Stimulated activated CD4-positive, alpha-beta T cell treated with anti-CD3 and anti-CD28 coated beads, Interleukin-15, amount 100 ng/mL, for 24 hours (primary cell): ENCODE measurements around the gene FANCM.

Experiments
- DNase-seq: peaks from one replicate; pipeline ENCODE4 v3.0.0-alpha.2; 2020

FANCM gene, protein sequence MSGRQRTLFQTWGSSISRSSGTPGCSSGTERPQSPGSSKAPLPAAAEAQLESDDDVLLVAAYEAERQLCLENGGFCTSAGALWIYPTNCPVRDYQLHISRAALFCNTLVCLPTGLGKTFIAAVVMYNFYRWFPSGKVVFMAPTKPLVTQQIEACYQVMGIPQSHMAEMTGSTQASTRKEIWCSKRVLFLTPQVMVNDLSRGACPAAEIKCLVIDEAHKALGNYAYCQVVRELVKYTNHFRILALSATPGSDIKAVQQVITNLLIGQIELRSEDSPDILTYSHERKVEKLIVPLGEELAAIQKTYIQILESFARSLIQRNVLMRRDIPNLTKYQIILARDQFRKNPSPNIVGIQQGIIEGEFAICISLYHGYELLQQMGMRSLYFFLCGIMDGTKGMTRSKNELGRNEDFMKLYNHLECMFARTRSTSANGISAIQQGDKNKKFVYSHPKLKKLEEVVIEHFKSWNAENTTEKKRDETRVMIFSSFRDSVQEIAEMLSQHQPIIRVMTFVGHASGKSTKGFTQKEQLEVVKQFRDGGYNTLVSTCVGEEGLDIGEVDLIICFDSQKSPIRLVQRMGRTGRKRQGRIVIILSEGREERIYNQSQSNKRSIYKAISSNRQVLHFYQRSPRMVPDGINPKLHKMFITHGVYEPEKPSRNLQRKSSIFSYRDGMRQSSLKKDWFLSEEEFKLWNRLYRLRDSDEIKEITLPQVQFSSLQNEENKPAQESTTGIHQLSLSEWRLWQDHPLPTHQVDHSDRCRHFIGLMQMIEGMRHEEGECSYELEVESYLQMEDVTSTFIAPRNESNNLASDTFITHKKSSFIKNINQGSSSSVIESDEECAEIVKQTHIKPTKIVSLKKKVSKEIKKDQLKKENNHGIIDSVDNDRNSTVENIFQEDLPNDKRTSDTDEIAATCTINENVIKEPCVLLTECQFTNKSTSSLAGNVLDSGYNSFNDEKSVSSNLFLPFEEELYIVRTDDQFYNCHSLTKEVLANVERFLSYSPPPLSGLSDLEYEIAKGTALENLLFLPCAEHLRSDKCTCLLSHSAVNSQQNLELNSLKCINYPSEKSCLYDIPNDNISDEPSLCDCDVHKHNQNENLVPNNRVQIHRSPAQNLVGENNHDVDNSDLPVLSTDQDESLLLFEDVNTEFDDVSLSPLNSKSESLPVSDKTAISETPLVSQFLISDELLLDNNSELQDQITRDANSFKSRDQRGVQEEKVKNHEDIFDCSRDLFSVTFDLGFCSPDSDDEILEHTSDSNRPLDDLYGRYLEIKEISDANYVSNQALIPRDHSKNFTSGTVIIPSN (N-terminal part only)

DNA sequence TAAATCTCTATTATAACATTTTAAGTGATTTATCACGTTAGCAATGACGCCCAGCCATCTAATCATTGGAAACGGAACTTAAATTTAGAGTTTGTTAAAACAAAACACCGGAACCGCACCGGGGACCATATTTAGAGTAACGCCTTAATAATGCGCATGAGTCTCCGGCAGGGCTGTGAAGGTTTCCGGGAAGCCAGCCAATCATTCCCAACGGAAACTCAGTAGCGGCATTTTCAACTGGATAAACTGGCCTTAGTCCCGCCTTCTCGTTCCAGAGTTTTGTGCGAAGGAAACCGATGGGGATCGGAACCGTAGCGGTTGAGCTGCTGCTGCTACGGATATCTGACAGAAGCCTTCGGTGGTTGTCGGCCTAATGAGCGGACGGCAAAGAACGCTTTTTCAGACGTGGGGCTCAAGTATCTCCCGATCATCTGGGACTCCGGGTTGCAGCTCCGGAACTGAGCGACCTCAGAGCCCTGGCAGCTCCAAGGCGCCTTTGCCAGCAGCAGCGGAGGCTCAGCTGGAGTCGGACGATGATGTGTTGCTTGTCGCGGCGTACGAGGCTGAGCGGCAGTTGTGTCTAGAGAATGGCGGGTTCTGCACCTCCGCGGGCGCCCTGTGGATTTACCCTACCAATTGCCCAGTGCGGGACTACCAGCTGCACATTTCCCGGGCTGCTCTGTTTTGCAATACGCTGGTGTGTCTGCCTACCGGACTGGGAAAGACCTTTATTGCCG is at the start of gene FANCM:
TSS of gene FANCM (plus strand) at position 272 of the 737 bp plus-strand sequence. CDS start at position 374, 102 bp downstream.
- peak; percentile 89 for DNase-seq

DNA sequence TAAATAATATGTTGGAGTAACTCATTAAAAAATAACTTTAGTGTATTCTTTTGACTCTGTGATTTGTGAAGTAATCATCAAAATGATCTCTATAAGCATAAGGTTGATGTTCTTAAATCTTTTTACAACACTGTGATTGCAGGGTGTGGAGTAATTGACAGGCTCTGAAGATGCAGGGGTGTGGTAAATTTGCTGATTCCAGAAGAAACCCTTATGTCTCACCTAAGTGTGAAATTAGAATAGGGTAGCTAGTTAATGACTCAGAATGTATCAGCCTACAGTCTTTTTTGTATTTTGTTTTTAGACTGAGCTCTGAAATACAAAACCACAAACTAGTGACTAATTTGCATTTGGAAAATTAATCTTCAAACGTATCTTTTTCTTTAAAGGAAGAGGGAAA is 45.9 kb upstream of the FANCM start:
- peak; percentile 16 for DNase-seq

DNA sequence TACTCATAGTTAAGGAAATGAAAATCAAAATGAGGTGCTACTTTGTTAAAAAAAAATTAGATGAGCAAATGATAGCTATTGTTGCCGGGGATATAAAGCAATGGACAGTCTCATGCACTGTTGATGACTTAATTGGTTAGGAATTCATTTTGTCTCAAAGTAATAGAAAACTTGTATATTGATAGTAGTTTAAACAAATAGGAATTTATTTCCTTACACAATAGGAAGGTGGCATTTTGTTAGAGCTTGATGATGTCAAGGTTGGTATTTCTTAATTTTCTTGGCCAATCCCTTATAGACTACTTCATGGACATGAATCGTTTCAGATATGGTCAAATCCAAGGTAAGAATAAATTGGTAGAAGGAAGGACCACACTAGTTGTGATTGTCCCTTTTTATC is 44.0 kb upstream of the FANCM start:
- DNase-seq = no peak

DNA sequence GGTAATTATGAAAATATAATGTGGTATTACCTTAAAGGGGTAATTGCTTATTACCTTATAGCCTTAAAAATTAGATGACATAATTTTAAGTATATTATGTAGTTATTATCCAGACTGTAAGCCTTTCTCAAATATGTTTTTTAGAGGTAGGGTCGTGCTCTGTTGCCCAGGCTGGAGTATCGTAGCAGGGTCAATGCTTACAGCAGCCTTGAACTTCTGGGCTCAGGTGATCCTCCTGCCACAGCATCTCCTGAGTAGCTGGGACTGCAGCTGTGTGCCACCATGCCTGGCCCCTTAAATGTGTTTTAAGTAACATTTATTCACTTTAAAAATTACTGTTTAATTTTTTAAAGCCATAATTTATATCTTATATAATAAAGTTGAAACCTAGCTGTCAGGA is 41.5 kb upstream of the FANCM start:
- DNase-seq = no peak

DNA sequence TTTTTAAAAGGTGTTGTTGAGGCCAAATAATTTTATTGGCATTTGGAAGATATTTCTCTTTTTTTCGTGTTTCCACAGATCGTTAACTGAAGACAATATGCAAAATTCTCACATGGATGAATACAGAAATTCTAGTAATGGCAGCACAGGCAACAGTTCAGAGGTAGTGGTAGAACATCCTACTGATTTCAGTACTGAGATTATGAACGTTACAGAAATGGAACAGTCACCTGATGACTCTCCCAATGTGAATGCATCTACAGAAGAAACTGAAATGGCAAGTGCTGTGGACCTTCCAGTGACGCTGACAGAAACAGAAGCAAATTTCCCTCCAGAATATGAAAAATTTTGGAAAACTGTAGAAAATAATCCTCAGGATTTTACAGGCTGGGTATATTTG is 40.6 kb upstream of the FANCM start:
- no peak for DNase-seq

DNA sequence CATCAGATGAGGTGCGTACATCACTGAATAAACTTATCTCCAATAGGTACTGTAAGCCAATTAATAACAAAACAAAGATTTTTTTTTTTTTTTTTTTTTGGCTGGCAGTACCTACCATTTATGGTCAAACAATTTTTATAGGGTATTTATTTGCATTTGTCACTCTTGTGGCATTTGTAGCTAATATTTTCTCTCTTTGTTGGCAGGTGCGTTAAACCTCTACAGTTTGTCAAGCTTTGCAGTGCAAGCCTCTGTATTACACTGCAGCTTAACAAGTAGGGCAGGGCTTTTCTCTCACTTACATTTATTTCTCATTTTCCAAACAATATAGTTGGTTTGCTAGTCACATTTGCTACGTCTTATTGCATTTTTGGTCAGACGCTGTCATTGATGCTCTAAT is 39.5 kb upstream of the FANCM start:
- no peak for DNase-seq

DNA sequence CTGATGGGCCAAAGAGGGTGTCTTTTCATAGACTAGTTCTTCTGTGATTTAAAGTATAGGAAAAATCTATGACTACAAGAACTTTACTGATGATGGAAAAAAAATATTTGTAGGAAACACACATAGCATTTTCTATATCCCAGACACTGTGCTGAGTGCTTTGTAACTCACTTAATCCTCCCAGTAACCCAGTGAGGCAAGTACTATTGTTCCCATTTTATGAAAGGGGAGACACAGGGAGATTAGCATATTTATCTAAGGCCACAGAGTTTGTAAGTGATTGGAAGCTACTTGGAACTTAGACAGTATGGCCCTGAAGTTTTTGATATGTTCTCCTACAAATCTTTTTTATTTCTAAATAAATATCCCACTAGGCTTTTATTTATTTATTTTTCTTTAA is 31.9 kb upstream of the FANCM start:
- DNase-seq = no peak

DNA sequence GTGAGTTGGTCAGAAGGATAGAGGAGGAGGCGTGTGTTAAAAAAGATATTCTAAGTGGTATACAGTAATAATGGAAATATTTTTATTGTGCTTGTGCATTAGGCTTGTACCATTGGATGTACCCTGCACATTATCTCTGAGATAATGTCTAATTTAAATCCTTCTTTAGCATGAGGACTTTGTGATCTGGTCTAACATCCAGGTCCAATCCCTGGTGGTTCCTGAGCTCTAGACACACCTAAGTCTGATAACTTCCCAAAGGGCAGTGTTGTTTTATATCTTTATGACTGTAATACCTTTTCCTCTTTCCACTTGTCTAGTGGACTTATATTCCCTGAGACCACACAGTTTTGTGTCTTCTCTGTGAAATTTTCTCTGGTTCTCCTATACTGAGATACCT is 31.2 kb upstream of the FANCM start:
- DNase-seq = no peak

DNA sequence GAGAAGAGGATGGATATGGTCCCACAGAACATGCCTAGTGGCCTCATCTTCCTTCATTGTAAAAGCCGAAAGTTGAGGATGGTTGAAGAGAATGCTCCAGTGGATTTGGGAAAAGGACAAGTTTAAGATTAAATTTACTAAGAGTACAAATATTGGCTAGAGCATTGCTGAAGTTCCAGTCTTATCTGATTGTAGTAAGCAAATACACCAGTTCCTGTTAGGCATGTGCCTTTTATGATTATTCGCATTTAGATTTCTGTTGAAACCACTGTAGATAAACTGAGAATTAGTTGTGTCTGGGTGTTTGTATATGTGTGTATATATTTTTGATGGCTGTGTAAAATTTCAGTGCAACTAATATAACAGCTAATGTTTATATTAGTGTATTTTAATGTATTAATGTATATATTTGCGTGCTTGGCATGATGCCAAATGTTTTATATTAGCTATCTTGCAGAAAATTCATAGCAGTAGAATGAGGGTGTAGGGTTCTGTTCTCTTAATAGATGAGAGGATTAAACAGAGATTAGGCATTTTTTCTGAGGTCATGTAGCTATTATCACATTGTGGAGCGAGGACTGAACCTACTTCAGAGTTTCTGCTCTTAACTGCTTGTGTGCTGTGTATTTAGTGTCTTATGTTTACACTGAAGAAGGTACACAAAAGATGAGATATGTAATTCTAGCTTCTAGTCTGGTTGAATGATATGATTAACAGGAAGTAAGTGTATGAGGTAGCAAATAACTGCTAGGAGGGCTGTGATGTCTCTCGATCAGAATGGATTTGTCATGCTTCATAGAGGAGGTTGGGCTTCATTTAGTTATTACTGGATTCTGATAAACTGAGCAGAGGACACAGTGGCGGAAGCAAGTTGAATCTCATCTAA is 22.6 kb upstream of the FANCM start:
- no peak for DNase-seq

DNA sequence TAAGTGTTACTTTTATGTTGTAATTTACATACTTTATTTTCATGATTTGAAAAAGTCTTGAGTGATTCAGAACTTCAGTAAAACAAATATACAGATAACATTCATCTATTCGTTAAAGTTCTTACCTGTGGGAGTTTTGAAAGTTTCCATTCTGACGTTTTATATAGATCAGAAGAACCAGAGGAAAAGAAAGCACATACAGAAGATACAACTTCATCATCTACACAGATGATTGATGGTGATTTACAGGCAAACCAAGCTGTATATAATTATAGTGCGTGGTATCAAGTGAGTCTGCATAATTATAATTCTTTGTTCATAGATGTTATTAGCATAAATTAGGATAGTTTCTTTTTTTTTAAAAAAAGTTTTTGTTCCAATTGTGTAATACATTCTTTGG is 21.4 kb upstream of the FANCM start:
- no peak for DNase-seq

DNA sequence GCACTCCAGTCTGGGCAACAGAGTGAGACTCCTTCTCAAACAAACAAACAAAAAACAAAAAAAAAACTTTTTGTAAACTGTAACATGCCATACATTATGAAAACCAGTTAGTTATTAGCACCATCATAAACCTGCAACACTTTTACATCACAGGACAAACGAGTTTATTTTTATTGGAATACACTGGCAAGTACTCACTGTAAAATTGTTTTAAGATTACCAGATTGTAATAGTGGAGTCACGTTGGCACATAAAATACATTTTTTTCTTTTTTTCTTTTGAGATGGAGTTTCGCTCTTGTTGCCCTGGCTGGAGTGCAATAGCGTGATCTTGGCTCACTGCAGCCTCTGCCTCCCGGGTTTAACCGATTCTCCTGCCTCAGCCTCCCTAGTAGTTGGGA is 17.1 kb upstream of the FANCM start:
- DNase-seq = no peak

DNA sequence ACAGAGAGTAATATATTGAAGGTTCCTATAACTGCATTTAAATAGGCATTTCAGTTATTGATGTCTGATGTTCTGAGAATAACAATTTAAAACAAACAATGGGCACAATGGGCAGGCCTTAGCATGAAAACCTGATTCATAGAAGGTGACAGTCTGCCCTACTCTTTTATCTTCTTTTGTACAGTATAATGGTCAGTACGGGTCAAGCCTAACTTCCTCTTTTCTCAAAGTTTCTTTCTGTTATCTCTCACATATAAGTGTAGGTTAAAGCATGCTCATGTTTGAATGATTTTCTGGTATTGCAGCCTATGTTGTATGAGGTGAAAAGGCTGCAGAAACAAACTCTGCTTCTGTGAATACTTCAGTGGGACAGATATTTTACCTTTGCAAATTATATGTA is 15.6 kb upstream of the FANCM start:
- DNase-seq = no peak

DNA sequence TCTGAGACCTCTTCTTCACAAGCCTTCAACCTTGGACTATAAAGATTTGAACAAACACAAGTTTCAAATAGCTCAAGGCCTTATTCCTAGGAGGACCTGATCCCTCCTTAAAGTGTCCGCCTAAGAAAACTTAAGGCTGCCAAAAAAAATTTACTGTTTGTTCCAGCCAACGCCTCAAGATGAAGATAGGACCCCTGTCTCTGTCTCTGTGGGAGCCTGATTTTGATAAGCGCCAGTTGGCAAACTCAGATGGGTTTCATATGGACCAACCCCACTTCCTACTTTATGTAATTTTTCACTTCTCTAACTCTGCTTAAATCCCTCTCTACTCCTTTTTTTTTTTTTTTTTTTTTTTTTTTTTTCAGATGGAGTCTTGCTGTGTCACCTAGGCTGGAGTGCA is 12.5 kb upstream of the FANCM start:
- no peak for DNase-seq

DNA sequence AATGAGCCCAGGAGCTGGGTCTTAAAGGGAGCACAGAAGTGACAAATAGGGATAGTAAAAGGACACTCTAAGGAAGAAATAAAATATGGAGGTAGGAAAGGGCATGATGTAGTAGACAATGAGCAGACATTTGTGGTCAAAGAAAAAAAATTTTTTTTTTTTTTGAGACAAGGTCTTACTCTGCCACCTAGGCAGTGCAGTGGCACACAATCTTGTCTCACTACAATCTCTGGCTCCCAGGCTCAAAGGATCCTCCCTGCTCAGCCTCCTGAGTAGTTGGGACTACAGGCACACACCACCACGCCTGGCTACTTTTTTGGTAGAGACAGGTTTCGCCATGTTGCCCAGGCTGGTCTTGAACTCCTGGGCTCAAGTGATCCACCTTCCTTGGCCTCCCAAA is 10.0 kb upstream of the FANCM start:
- DNase-seq = no peak

DNA sequence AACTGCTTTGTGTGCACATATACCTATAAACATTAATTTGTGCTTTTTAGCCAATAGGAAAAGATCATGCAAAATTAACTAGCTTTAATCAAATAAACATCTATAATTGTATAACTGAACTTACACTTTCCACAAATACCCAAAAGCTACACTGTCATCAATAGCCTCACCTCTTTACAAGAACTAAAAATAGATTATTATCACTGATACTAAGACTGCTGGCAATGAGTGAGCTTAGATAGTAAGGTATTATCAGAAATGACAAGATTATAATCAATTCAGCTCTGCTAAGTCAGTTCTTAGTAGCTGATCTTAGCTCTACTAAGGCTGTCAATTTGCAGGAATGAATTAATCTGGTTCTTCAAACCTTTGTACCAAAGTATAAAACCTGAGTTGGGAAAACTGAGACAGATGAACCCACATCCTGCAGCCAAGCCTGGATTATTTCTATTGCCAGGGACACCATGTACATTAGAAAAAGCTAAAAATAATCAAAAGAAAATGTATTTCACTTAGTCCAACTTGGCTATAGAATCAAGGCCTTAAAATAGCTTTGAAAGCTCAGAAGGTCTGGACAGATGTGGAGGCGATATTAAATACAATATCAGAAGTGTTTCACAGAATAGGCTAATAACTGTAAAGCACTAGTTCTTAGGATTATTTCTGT is 6.6 kb upstream of the FANCM start:
- DNase-seq = no peak

DNA sequence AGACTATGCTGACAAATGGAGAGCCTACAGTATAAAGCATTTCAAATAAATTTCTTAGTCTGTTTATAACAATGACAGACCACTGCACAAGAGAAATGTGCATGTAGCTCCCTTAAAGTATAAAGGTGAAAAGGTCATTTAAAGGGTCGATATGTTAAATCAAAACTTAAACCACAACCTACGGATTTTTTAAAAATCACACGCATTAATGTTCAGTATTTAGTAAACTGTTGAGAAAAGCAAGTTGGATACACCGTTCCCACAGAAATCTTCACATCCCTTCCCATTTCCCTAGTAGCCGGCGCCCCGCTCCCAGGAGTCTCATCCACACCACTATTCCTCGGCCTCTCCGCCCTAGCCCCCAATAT is 2.1 kb upstream of the FANCM start:
- no peak for DNase-seq

DNA sequence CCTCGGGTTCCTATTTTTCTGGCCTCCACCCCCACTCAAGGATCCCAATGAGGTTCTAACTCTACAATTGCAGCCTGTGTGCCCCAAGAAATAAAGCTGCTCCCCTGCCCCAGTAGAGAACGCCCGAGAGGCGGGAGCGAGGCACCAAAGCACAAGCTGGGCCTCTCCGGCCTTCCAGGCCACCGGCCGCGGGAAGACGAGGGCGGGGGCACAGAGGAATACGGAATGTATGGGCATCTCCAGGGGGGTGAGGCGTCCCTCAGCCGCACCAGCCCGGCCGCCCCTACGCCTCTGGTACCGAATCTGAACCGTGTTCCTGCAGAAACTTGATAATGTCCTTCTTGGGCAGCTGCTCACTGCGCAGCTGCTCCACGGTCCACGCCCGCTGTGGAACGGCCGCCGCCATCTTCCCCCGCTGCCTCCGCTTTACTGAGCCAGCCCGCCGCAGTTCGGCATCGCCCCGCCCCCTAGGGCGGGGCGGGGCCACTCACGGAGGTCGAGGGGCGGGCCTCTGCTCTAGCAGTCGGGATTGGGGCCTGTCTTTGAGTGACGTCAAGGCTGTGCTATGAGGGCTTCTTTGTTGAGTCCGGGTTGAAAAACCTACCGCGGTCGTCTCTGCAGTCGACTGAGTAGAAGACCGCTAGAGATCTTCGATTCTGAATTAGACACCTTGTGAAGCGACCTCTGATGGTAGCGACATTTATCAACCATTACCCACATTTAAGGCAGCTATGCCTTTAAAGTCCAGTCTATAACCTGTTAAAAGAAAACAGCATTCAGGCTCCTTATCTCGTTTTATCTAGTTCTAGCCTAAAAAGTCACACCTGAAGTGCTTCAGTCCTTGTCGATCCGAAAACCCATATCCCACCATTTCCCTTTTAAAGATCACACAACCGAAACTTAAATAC is 1.4 kb upstream of the FANCM start, which contains the start of gene FKBP3:
TSS of gene FKBP3 (minus strand) at position 431 of the 908 bp plus-strand sequence. CDS start at position 406, 25 bp downstream.
- DNase-seq = peak; percentile 95

DNA sequence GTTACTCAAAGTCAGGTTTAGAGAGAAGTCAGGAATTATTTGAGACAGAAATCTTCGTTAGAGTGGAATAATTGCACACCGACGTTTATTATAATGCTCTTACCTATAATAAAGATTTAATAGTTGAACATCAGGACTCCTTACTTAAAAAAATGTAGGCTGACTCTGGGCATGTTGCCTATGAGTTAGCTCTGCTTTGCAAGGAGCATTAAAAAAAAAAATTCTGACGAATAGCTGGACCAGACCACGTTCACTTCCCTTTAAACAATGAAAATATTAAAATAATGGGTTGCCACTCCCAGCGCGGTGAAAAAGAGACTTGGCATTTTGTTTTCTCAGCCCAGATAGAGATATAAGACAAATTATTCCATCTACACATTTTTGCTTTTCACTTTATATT is 574 bp upstream of the FANCM start:
- no peak for DNase-seq

DNA sequence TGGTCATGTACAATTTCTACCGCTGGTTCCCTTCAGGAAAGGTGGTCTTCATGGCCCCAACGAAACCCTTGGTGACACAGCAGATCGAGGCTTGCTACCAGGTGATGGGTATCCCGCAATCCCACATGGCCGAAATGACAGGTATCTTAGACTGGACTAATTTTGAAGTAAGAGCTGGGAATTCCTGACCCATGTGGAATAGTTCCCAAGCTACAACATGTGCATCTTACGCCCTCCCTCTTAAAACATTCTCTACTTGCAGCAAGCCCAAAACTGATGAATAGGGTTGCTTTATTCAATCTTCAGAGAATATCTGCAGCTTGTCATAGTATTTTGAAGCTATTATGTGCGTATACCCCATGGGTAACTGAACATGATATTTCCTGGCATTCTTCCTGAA is 669 bp downstream of the FANCM start:
- no peak for DNase-seq
